H1 (cell line): ENCODE measurements around the gene NPTXR. TPM values are rescaled to one million over a fixed set of nuclear protein-coding genes. Genes with fewer than 3 reads are reported as not detected.

Experiments used
- CTCF ChIA-PET: fragments of 300-600 bp; sonication (Branson Sonifier 250); formaldehyde crosslinking; loops from one replicate; lab custom pipeline; 2021; ENCODE audit not compliant: partially characterized antibody; lab: Charles Lee
- POLR2A ChIA-PET: fragments of 300-600 bp; sonication (Branson Sonifier 250); formaldehyde crosslinking; loops from one replicate; lab custom pipeline; 2021; ENCODE audit warnings: inconsistent platforms; ENCODE audit not compliant: partially characterized antibody; lab: Charles Lee
- DNase-seq, 2 experiments: peaks; one replicate each; pipeline versions ENCODE4 v3.0.0 to v3.0.0-alpha.2; 2010 to 2022; ENCODE audit warnings: low spot score in 2 of 2, low read depth in 1 of 2, mixed read lengths in 1 of 2
- FAIRE-seq: peaks from 2 replicates; lab custom pipeline; 2011; peaks lifted over from hg19 to GRCh38; lab: Jason Lieb, UNC
- H2AFZ ChIP-seq: 2 replicates; pipeline ENCODE4 v1.8.1; 2012; ENCODE audit warnings: low read length, inconsistent platforms
- H2AK5ac ChIP-seq: 2 replicates; pipeline ENCODE4 v1.6.1; 2013; ENCODE audit warnings: low read depth, low read length
- H2BK120ac ChIP-seq: replicated peaks from 2 replicates; pipeline ENCODE3; 2013; ENCODE audit warnings: low read depth, low read length, inconsistent platforms
- H2BK12ac ChIP-seq: 2 replicates; pipeline ENCODE4 v1.6.1; 2013; ENCODE audit warnings: low read depth, low read length
- H2BK15ac ChIP-seq: 2 replicates; pipeline ENCODE4 v1.6.1; 2013; ENCODE audit warnings: low read length
- H2BK20ac ChIP-seq: 2 replicates; pipeline ENCODE4 v1.6.1; 2013; ENCODE audit warnings: low read length
- H2BK5ac ChIP-seq: 2 replicates; pipeline ENCODE4 v1.6.1; 2013; ENCODE audit warnings: low read depth, low read length
- H3K14ac ChIP-seq: 2 replicates; pipeline ENCODE4 v1.6.1; 2013; ENCODE audit warnings: inconsistent platforms; ENCODE audit not compliant: insufficient read length
- H3K18ac ChIP-seq: 2 replicates; pipeline ENCODE4 v1.6.1; 2013; ENCODE audit warnings: low read length; ENCODE audit errors: extremely low read depth
- H3K23ac ChIP-seq: 2 replicates; pipeline ENCODE4 v1.6.1; 2013; ENCODE audit warnings: inconsistent platforms; ENCODE audit not compliant: insufficient read length
- H3K23me2 ChIP-seq: 2 replicates; pipeline ENCODE4 v1.6.1; 2013; ENCODE audit warnings: low read depth, low read length
- H3K27ac ChIP-seq: 2 replicates; pipeline ENCODE4 v1.6.1; 2011; ENCODE audit warnings: low read depth, low read length, inconsistent platforms
- H3K27me3 ChIP-seq, 4 experiments: replicated peaks in 1 of 4; 1 replicate in 1 of 4; 2 replicates in 3 of 4; pipeline versions ENCODE4 v1.6.1 to v1.8.1; 2011 to 2013; ENCODE audit warnings: low read length in 3 of 4, mild to moderate bottlenecking in 3 of 4, inconsistent platforms in 2 of 4, mixed read lengths in 2 of 4, moderate library complexity in 1 of 4; ENCODE audit not compliant: control insufficient read depth in 3 of 4, insufficient read depth in 3 of 4; ENCODE audit errors: extremely low read depth in 1 of 4
- H3K36me3 ChIP-seq, 4 experiments: 2 replicates each; pipeline versions ENCODE4 v1.6.1 to v1.8.1; 2011 to 2013; ENCODE audit warnings: mild to moderate bottlenecking in 4 of 4, low read length in 3 of 4, moderate library complexity in 2 of 4, control low read depth in 1 of 4, inconsistent platforms in 1 of 4; ENCODE audit not compliant: insufficient read depth in 4 of 4, control insufficient read depth in 2 of 4
- H3K4ac ChIP-seq: replicated peaks from 2 replicates; pipeline ENCODE3; 2013; ENCODE audit warnings: low read length, low read depth, mixed read lengths, inconsistent platforms; ENCODE audit not compliant: insufficient read length
- H3K4me1 ChIP-seq, 4 experiments: replicated peaks in 1 of 4; 1 replicate in 1 of 4; 2 replicates in 3 of 4; pipeline versions ENCODE4 v1.6.1 to v1.8.1; 2011 to 2013; ENCODE audit warnings: low read length in 3 of 4, inconsistent platforms in 2 of 4, mixed read lengths in 1 of 4; ENCODE audit not compliant: insufficient read depth in 4 of 4, control insufficient read depth in 3 of 4
- H3K4me2 ChIP-seq, 2 experiments: 2 replicates each; pipeline versions ENCODE4 v1.6.1 to v1.8.1; 2011 to 2013; ENCODE audit warnings: low read depth in 2 of 2, low read length in 2 of 2, control low read depth in 1 of 2, inconsistent platforms in 1 of 2, mild to moderate bottlenecking in 1 of 2; ENCODE audit not compliant: insufficient read depth in 1 of 2
- H3K4me3 ChIP-seq, 4 experiments: fragments of 200-600, 300-600 bp in 1 of 4; sonication (generic), shearing (Covaris generic), sonication (Bioruptor Twin) in 1 of 4; 2 replicates each; pipeline versions ENCODE4 v1.5.1 to v1.8.1; 2011 to 2016; ENCODE audit warnings: low read length in 4 of 4, low read depth in 3 of 4, control low read depth in 2 of 4, inconsistent platforms in 2 of 4, mild to moderate bottlenecking in 2 of 4, mixed read lengths in 1 of 4, moderate library complexity in 1 of 4; ENCODE audit not compliant: insufficient read depth in 2 of 4; ENCODE audit errors: extremely low read depth in 1 of 4
- H3K56ac ChIP-seq: replicated peaks from 2 replicates; pipeline ENCODE3; 2013; ENCODE audit warnings: low read depth, mild to moderate bottlenecking, mixed read lengths, low read length, inconsistent platforms; ENCODE audit not compliant: insufficient read length
- H3K79me1 ChIP-seq: 2 replicates; pipeline ENCODE4 v1.6.1; 2013; ENCODE audit warnings: low read depth, low read length, control low read depth
- H3K79me2 ChIP-seq, 2 experiments: 2 replicates each; pipeline versions ENCODE4 v1.6.1 to v1.8.1; 2012 to 2013; ENCODE audit warnings: low read length in 2 of 2, mild to moderate bottlenecking in 2 of 2, inconsistent platforms in 1 of 2; ENCODE audit not compliant: insufficient read depth in 2 of 2, control insufficient read depth in 1 of 2
- H3K9ac ChIP-seq, 4 experiments: replicated peaks in 1 of 4; 1 replicate in 1 of 4; 2 replicates in 3 of 4; pipeline versions ENCODE4 v1.6.1 to v1.8.1; 2011 to 2013; ENCODE audit warnings: low read depth in 3 of 4, low read length in 3 of 4, control low read depth in 2 of 4, mild to moderate bottlenecking in 2 of 4, moderate library complexity in 2 of 4, inconsistent platforms in 1 of 4; ENCODE audit errors: extremely low read depth in 1 of 4
- H3K9me3 ChIP-seq, 2 experiments: 2 replicates each; pipeline versions ENCODE4 v1.6.1 to v1.8.1; 2012 to 2013; ENCODE audit warnings: mild to moderate bottlenecking in 2 of 2, moderate library complexity in 2 of 2, control low read depth in 1 of 2, inconsistent platforms in 1 of 2, low read depth in 1 of 2, low read length in 1 of 2, mixed read lengths in 1 of 2; ENCODE audit not compliant: insufficient read depth in 2 of 2
- H4K20me1 ChIP-seq, 2 experiments: replicated peaks in 1 of 2; 2 replicates each; pipeline versions ENCODE3 to v1.8.1; 2011 to 2013; ENCODE audit warnings: inconsistent platforms in 2 of 2, low read length in 2 of 2, mild to moderate bottlenecking in 1 of 2; ENCODE audit not compliant: insufficient read depth in 2 of 2, control insufficient read depth in 1 of 2
- H4K5ac ChIP-seq: 2 replicates; pipeline ENCODE4 v1.6.1; 2013; ENCODE audit warnings: low read length, low read depth, mixed read lengths, inconsistent platforms; ENCODE audit not compliant: insufficient read length
- H4K8ac ChIP-seq: 2 replicates; pipeline ENCODE4 v1.8.0; 2013; ENCODE audit warnings: mild to moderate bottlenecking, moderate library complexity, low read length, inconsistent platforms; ENCODE audit not compliant: insufficient read depth; ENCODE audit errors: extremely low read depth
- H4K91ac ChIP-seq: replicated peaks from 2 replicates; pipeline ENCODE3; 2013; ENCODE audit warnings: low read length, mixed read lengths, inconsistent platforms; ENCODE audit not compliant: insufficient read length
- ASH2L ChIP-seq: fragments of 200-600, 300-600 bp; sonication (generic); IDR thresholded peaks from one replicate; pipeline ENCODE4 v1.7.1; 2017; ENCODE audit warnings: low read length
- CHD2 ChIP-seq: IDR thresholded peaks from 2 replicates; pipeline ENCODE4 v1.6.1; 2012; ENCODE audit warnings: low read length, improper control_type of control experiment
- KDM4A ChIP-seq: IDR thresholded peaks from one replicate; pipeline ENCODE4 v1.7.1; 2012; ENCODE audit warnings: low read depth, mild to moderate bottlenecking, moderate library complexity, low read length, inconsistent platforms; ENCODE audit not compliant: severe bottlenecking
- MAFK ChIP-seq: IDR thresholded peaks from 2 replicates; pipeline ENCODE4 v1.6.1; 2012; ENCODE audit warnings: low read depth, mild to moderate bottlenecking, improper control_type of control experiment, low read length
- RAD21 ChIP-seq, 2 experiments: IDR thresholded peaks in 1 of 2; conservative IDR thresholded peaks in 1 of 2; 2 replicates each; pipeline ENCODE4 v1.6.1; 2011; ENCODE audit warnings: low read depth in 2 of 2, low read length in 2 of 2, improper control_type of control experiment in 1 of 2, inconsistent platforms in 1 of 2, mild to moderate bottlenecking in 1 of 2, moderate library complexity in 1 of 2
- SAP30 ChIP-seq: fragments of 300-600 bp; sonication (generic); IDR thresholded peaks from 2 replicates; pipeline ENCODE4 v1.7.1; 2012; ENCODE audit warnings: low read length, moderate library complexity, mild to moderate bottlenecking, inconsistent platforms; ENCODE audit not compliant: insufficient read depth, insufficient replicate concordance
- SUZ12 ChIP-seq: fragments of 200-600 bp; sonication (generic); IDR thresholded peaks from 2 replicates; pipeline ENCODE4 v1.6.1; 2012; ENCODE audit warnings: mild to moderate bottlenecking, inconsistent platforms, low read length, moderate library complexity, mixed read lengths
- TAF1 ChIP-seq: IDR thresholded peaks from 2 replicates; pipeline ENCODE4 v1.6.1; 2011; ENCODE audit warnings: mild to moderate bottlenecking, low read depth, low read length
- WGBS, 2 experiments: shearing (Covaris generic) in 1 of 2; methylation state at CpG; one replicate each; pipeline versions ENCODE4 v1.1.6 to v1.1.7; 2013 to 2015; ENCODE audit warnings: low lambda C conversion rate in 2 of 2, mixed read lengths in 2 of 2, inconsistent platforms in 1 of 2, low coverage in 1 of 2, missing lambda C conversion rate in 1 of 2; ENCODE audit not compliant: insufficient replicate concordance in 2 of 2, insufficient coverage in 1 of 2, insufficient read length in 1 of 2; ENCODE audit errors: extremely low coverage in 1 of 2, missing lambda C conversion rate in 1 of 2; 5-methylcytosine and 5-hydroxymethylcytosine counted together
- polyA plus RNA-seq, 7 experiments: library from polyadenylated mRNA; depleted of rRNA in 3 of 7; stranded (reverse) in 5 of 7; unstranded in 2 of 7; fragments of >200 nt in 5 of 7; fragments of 200-250 nt in 2 of 7; gene quantifications; 1 replicate in 5 of 7; 2 replicates in 1 of 7; 4 replicates in 1 of 7; pipeline versions ENCODE4 v1.2.1 to v1.2.3, GENCODE V29; 2011 to 2013; ENCODE audit warnings: missing spikeins in 2 of 7, mixed read lengths in 2 of 7
- total RNA-seq: library from RNA; stranded (reverse); fragmentation: NEBNext Ultra II Directional; extraction: Animal tissue kit (Norgen Biotek cat#: 25700); gene quantifications from 2 replicates; pipeline ENCODE4 v1.2.1, GENCODE V29; 2021

Gene NPTXR
- total and polyA plus RNA-seq, 2 of the 8 experiments (the other 6 are each of a cell fraction or from before 2014, with no cell fraction given): 3.7 to 6.4 TPM

- Histone ChIP-seq H3K23me2 (peaks cover 5% of the 10 kb centered on the region), H2BK20ac (no peak overlapping the region), H3K27ac (no peak overlapping the region), H4K5ac (no peak overlapping the region), H3K27me3 (no peaks in the 10 kb centered on the region; a peak in 1 of 7 replicates), H3K4ac (no peak overlapping the region), H3K4me2 (no peak overlapping the region), H3K9me3 (no peaks in the 10 kb centered on the region), H2BK15ac (no peak overlapping the region), H3K4me3 (no peak overlapping the region), H2AK5ac (no peak overlapping the region), H3K18ac (no peak overlapping the region), H2BK120ac (no peak overlapping the region), H3K9ac (no peak overlapping the region), H2BK5ac (no peak overlapping the region), H2BK12ac (no peak overlapping the region), H4K8ac (no peak overlapping the region), H3K79me1 (no peaks in the 10 kb centered on the region), H3K56ac (no peak overlapping the region), H3K79me2 (no peaks in the 10 kb centered on the region), H2AFZ (no peak overlapping the region), H3K4me1 (peaks cover 0 to 4% (median 0%) of the 10 kb centered on the region in 4 experiments; a peak in 1 of 7 replicates), H4K91ac (no peak overlapping the region), H4K20me1 (peaks cover 0 to 3% of the 10 kb centered on the region in 2 experiments), H3K14ac (no peak overlapping the region), H3K23ac (no peak overlapping the region), H3K36me3 (no peaks in the 10 kb centered on the region)
- 85% methylated on average over 4 of the region's 4 CpGs; no CpG with 5 or more reads in 1 of the 2 experiments for WGBS, 2 experiments
- FAIRE-seq (no peak), DNase-seq (no peak)
- POLR2A ChIA-PET: no interaction called here
- CTCF ChIA-PET: interaction anchor here (0.6 to 4.4 kb wide), 3 partner anchors 21 to 537 kb away, joined by 3 to 33 read pairs (median 3); partner anchors contain the start of gene APOBEC3B
- TF ChIP-seq SUZ12 (no peak), KDM4A (no peak), SAP30 (no peak), CHD2 (no peak), RAD21 (IDR thresholded peaks at IDR 0.05 in 1 of 2, conservative IDR thresholded peaks at IDR 0.05 in 1 of 2; ENCODE audit: low read depth in 2 of 2, low read length in 2 of 2) (no peak), MAFK (no peak), ASH2L (no peak), TAF1 (no peak)
Measured at GRCh38 chr22:38789606-38790005, 54.2 kb downstream of the NPTXR start.
